Neural progenitor cell (in vitro differentiated cells): Measurements from ENCODE around the gene POLR2E.

ENCODE experiments used
- EZH2 ChIP-seq: fragments of 200-600 bp; sonication (generic); IDR thresholded peaks from 2 replicates; pipeline ENCODE4 v1.6.1; 2017; ENCODE audit warnings: antibody characterized with exemption, mild to moderate bottlenecking, moderate library complexity
- TF ChIP-seq, protein P1 (sequence below): fragments of 200-600 bp; sonication (generic); IDR thresholded peaks from 2 replicates; pipeline ENCODE4 v1.5.1; 2017; ENCODE audit warnings: antibody characterized with exemption, mild to moderate bottlenecking

- TF ChIP-seq, protein P1, sequence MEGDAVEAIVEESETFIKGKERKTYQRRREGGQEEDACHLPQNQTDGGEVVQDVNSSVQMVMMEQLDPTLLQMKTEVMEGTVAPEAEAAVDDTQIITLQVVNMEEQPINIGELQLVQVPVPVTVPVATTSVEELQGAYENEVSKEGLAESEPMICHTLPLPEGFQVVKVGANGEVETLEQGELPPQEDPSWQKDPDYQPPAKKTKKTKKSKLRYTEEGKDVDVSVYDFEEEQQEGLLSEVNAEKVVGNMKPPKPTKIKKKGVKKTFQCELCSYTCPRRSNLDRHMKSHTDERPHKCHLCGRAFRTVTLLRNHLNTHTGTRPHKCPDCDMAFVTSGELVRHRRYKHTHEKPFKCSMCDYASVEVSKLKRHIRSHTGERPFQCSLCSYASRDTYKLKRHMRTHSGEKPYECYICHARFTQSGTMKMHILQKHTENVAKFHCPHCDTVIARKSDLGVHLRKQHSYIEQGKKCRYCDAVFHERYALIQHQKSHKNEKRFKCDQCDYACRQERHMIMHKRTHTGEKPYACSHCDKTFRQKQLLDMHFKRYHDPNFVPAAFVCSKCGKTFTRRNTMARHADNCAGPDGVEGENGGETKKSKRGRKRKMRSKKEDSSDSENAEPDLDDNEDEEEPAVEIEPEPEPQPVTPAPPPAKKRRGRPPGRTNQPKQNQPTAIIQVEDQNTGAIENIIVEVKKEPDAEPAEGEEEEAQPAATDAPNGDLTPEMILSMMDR = no peak
- no peak for TF ChIP-seq EZH2
Observed at GRCh38 chr19:1047696-1048147, 47.5 kb downstream of the POLR2E start.
